Fibroblast of mammary gland (primary cell): ENCODE results near the gene HERC2.
"Not testable (repeated sequence)": the region's sequence is repeated elsewhere in the genome, so short reads cannot be mapped to it uniquely, and the experiment has no call there.

Experiments used
- DNase-seq: peaks from one replicate; pipeline ENCODE4 v3.0.0-alpha.2; 2010; ENCODE audit warnings: low read depth
- H3K4me3 ChIP-seq: 2 replicates; pipeline ENCODE4 v1.5.1; 2011; ENCODE audit warnings: low read depth, mild to moderate bottlenecking, low read length, moderate library complexity; ENCODE audit not compliant: control insufficient read depth
- CTCF ChIP-seq: conservative IDR thresholded peaks from 2 replicates; pipeline ENCODE4 v1.5.1; 2011; ENCODE audit warnings: low read depth, low read length, inconsistent platforms; ENCODE audit not compliant: control insufficient read depth, insufficient read depth

Gene HERC2

GRCh38 chr15:28289694-28290463, 32.1 kb downstream of the HERC2 start:
- TF ChIP-seq CTCF: no peak
- no peak for DNase-seq
- no peak overlapping the region for H3K4me3 ChIP-seq

DNA sequence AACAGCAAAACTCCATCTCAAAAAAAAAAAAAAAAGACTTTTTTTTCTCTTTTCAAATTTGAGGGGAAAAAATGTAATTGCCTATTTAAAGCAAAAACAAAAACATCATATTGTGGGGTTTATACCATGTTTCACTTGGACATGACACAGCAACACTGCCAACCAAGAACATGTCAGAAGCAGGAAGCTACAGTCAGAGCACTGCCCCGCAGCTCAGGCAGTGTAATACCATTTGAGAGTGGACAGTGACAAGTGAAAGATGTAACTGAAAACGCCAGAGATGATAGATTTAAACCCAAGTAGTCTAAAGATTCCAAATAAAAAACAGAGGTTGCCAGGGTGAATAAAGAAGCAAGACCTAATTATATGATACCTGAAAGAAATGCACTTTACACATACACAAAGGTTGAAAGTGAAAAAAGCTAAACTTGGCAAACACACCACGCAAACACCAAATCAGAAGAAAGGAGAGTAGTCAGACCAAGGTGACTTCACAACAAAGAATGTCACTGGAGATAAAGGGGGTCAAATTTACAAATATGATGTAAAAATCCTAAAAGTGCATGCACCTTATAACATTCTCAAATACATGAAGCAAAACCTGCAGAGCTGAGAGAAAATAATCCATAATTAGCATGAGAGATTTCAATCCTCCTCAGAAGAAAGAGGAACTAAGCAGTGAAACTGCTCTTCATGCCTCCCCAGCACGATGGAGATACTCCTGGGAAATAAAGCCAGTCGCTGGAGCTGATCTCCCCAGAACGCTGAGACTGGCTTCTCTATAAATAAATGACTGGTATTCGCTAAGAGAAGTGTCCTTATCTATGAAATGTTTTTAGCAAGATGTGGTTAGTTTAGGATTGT, 32.9 kb downstream of the HERC2 start:
- not testable (repeated sequence) for H3K4me3 ChIP-seq, DNase-seq

DNA sequence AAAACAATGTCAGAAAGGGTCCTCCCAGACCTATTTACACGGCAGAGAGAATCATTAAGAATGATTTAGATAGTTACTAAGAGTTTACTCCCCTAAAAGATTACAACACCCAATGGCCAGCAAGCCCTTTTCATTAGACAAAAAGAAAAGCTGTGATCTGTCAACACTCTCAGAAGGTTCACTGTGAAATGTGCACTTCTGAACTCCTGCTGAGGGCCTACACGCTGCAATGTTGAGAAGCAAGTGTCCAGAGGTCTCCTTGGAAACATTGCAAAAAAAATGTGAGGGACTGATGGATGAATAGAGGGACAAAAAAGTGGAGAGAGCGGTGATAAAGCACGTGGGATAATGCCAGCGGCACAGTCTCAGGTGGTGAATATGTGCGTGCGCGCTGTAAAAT, 35.3 kb downstream of the HERC2 start:
- H3K4me3 ChIP-seq, DNase-seq: not testable (repeated sequence)

- H3K4me3 ChIP-seq: no peak overlapping the region
- no peak for TF ChIP-seq CTCF
- no peak for DNase-seq
These were observed 35.9 kb downstream of the HERC2 start for GRCh38 chr15:28286031-28286430.

GRCh38 chr15:28281876-28282275, 40.1 kb downstream of the HERC2 start:
- no peak overlapping the region for H3K4me3 ChIP-seq
- DNase-seq: no peak
- TF ChIP-seq CTCF: no peak

- no peak overlapping the region for H3K4me3 ChIP-seq
- TF ChIP-seq CTCF: no peak
- DNase-seq: no peak
These were observed 47.3 kb downstream of the HERC2 start for GRCh38 chr15:28274635-28275034.

DNA sequence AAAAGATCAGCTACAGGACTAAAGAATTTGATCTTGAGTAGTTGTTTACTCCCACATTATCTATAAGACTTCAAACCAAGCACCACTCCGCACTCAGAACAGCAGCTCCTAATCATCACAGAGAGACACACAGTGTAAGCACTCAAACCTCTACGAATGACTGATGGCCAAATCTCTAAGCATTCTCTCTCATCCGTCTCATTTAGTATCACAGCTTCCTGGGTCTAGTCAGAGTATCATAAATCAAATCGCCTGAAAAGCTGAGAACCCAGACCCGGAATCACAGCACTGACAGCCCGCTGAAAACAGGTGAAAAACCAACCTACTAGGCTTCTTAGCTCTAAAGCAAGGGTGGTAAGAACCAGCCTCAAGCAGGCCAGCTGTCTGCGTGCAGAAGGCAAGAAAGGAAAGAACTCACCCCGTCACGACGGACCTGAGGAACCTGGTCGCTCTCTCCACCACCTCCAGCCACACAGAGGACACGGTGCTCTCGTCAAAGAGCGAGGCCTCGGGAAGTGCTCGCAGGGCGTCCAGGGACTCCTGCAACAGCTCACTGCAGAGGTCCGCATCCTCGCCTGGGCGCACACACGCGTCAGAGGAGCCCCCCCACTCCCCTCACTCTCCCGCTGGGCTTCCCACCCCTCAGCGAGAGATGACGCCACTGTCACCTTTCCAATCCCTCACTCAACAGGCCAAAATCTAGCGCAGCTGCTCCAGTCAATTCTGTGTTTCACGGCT, 47.9 kb downstream of the HERC2 start:
- no peak overlapping the region for H3K4me3 ChIP-seq
- no peak for TF ChIP-seq CTCF
- no peak for DNase-seq
